ENCODE data around the gene SLC29A4.
"Not testable (repeated sequence)": the region's sequence is repeated elsewhere in the genome, so short reads cannot be mapped to it uniquely, and the experiment has no call there.

SLC29A4 gene

DNA sequence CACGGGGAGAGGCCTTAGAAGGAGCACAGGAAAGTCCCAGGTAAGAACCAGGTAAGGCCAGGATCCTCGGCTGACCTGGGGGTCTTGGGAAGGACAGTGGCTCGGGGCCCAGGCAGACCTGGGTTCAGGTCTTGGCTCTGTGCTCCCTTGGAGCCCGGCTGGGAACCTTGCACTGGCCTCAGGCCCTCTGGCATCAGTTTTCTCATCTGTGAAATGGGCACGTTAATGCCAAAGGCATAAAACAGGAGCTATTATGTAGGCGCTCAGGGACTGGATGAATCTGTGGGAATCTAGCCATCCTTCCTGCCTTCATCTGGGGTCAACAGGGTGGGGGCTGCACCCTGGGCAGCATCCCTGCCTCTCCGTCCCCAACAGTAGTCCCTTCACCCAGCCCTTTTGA, 8.3 kb upstream of the SLC29A4 start:
- no peak for DNase-seq (ENCODE audit: low read depth)

DNA sequence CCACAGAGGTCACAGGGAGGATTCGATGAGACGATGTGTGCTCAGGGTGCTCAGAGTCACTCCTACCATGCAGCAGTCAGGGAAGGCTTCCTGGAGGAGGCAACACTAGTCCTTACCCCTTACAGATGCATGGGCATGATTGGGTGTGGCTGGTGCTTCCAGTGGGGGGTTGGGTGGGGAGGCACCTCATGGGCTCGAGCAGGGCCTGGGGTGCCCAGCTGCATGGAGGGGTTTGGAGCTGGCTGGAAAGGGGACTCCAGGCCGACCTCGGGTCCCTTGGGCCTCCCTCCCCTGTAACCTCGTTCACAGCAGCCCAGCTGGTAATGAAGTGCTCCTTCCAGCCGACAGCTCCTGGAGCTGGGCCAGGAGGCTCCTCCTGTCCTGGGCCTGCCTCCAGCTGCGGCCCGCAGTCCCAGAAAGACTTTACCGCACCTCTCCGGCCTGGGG, 7.7 kb upstream of the SLC29A4 start:
- not testable (repeated sequence) for DNase-seq (ENCODE audit: low read depth)

DNA sequence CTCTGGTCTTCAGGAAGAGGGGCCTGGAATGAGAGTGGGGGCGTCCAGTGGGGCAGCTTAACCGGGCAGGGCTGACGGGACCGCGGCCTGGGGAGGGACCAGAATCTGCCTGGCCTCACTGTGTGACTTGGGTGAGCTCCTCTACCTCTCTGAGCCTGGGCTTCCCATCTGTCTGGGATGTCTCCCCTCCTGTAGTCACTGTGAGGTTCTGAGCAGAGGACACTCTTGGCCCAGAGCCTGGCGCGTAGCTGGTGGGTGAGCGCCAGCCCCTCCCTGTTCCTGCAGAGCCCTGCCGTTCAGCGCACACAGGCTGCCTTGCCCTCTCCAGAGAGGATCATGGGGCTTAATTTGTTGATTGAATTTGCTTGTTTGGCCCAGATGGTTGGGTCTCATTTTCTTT, 7.2 kb upstream of the SLC29A4 start:
- not testable (repeated sequence) for DNase-seq (ENCODE audit: low read depth)

DNA sequence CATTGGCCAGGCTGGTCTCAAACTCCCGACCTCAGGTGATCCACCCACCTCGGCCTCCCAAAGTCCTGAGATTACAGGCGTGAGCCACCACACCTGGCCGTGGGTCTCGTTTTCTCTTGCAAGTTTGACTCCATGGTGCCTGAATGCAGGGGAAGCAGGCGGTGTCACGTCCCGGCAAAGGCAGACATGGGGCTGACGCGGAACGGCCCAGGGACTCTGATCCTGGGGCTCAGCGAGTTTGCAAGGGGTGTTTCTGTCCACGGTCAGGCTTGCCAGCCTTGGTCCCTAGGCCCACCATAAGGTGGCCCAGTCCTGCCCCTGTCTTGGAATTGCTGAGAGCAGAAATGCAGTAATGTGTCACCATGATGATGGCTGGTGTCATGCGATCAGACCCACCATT, 6.6 kb upstream of the SLC29A4 start:
- DNase-seq (ENCODE audit: low read depth): not testable (repeated sequence)

DNA sequence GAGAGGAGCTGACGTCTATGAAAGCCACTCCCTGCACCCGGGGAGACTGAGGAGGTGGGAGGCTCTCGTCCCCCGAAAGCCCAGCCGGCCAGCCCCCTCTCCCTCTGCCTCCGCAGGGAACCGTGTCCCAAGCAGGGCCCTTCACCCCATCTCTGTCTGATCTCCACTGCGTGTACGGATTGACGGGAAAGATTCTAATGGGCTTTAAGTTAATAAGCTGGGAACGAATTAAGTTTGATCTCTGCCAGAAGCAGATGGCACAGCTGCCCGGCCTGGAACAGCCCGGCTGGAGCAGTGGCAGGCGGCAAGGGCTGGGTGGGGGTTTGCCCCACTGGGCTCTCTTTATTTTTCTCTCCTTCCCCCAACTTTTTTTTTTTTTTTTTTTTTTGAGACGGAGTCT, 6.1 kb upstream of the SLC29A4 start:
- no peak for DNase-seq (ENCODE audit: low read depth)

DNA sequence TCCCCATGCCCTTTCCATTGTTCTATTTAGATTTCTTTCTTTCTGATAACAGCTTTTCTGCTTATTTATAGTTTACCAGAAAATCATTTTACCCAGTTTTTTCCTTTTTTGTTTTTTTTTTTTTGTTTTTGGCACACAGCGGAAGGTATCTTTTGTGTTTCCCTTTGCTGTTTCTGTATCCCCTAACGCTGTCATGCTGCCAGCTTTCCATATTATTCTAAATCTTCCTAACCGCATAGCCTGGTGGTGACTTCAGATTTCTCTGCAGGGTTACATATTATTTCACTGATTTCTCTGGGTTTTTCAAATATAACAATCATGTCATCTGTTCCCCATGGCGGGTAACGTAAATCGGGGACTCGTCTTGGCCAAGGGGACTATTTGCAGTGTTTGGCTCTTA, 4.0 kb upstream of the SLC29A4 start:
- DNase-seq (ENCODE audit: low read depth): no peak

DNA sequence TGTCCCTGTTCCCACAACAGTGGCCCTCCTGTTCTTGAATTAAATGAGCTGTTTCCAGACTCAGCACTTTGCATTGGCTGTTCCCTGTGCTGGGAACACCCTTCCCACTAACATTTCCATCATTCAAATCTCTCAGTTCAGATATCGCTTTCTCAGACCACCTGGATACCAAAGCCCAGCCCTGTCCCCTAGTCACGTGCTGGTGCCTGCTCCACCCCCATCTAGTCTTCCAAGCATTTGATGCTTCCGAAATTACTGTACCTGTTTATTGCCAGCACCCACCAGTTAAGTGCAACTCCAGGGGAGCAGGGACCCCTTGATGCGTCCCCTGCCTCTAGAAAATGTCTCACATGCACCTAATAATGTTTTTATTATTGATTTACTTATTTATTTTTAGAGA, 3.0 kb upstream of the SLC29A4 start:
- no peak for DNase-seq (ENCODE audit: low read depth)

DNA sequence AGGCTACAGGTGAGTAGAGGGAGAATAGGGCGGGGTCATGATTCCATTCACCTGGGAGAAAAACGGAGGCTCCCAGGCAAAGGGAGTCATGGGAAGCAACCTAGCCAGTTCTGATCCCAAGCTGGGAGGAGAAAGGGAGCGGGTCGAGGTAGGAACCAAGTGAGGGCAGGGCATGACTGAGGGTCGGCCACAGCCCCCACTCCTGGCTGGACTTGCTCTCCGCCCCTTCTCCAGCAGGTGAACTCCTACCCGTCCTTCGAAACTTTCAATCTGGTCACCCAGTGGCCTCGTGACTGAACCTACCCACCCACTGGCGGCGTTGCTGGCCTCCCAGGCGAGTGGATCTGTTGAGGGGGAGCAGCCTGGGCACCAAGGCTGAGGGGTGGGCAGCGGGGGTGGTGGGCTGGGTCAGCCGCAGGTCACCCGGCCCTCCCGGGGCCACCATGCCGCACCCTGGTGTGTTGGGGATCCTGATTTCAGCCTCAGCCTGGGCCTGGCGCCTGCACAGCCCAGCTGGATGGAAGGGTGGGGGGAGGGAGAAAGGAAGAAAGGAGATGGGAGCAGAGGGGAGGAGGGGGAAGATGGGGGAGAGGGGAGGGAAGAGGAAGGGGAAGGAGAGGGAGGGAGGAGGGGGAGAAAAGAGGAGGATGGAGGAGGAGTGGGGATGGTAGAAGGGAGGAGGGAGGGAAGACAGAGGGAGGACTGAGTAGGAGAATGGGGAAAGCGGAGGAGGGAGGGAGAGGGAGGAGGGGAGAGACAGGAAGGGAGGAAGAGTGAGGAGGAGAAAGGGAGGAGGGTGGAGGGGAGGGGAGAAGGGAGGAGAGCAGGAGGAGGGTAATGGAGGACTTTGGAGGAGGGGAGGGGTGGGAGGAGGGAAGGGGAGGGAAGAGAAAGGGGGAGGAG, 894 bp upstream of the SLC29A4 start:
- not testable (repeated sequence) for DNase-seq (ENCODE audit: low read depth)

DNA sequence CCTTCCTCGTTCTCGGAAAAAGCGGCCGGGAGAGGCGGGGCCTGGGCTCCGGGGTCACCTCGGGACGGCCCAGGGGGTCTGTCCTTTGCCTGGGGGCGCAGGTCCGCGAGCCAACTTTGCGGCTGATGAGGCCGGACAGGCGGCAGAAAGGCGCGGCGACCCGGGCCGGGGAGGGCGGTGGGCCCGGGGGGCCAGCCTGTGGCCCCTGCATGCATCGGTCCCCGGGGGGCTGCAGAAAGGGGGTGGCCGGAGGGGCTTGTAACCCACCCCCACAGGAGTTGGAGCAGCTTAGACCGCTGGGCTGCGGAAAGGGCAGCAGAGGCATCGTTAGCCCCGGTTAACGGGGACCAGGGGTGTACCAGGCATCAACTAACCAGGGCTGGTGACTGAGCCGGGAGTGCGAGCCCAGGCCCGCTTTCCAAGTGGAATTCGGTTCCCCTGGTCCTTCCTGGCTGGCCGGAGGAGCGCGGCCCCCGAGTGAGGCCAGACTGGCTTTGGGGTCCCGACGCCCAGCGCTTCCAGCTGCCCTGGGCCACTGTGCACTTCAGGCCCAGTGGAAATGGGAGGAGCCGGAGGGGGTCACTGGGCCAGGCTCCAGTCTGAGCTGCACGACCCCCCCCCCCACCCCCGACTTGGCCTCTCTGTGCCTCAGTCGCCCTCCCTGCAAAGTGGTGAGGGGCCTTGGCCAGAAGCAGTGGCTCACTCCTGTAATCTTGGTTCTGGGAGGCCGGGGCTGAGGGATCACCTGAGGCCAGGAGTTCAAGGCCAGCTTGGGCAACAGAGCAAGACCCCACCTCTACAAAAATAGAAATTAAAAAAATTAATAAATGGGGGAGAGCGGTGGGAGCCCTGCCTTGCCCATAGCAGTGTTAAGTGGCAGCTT, 919 bp downstream of the SLC29A4 start:
- DNase-seq (ENCODE audit: low read depth): no peak

DNA sequence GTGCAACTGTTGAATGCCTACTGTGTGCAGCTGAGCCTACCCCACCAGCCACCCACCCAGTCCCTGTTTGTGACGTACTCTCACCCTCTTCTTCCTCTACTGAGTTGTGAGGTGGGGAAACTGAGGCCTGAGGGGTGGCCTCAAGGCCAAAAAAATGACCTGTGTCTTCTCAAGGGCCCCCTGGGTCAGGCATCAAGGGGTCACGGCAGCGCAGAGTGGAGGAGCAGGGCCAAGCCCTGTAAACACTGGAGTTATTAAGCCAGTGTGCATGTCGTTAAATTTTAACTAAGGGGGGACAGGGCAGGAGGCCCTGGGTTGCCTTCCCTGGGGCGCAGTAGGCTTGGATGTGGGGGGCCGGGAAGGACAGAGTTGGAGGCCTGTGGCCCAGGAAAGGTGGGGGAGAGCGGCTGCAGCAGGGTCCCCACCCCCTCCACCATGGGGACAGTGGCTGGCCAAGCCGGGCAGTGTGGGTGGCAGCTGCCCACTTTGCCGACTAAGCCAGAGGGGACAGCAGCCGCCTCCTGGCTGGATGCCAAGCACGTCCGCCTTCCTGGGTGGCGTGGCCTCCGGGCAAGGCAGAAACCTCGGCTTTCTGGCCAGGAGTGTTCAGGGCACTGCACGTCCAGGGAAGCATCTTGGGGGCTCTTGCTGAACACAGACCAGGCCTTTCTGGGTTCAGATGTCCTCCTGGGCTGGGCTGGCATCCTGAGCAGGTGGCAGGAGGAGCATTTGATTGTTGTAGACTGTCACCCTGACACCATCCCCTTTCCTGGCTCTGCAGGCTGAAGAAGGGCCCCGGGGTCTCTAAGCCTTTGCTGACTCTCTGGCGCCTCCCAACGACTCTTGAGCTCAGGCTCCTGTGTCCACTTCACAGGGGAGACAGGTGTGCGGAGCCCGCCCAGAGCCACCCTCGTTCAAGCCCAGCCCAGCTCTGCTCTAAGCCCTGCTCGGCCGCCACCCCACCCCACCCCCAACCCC, 1.9 kb downstream of the SLC29A4 start:
- no peak for DNase-seq (ENCODE audit: low read depth)

DNA sequence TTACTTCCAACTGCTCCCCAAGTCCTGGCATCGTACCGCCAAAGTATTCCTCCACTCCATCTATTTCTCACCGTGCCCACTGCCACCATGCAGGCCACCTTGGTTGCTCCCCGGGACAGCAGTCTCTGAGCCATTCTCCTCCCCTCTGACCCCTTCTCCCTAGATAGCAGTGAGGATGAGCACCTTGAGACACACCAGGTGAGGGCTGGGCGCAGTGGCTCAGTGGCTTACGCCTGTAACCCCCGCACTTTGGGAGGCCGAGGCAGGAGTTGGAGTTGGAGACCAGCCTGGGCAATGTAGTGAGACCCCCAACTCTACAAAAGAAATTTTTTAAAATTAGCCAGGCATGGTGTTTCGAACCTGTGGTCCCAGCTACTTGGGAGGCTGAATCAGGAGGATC, 4.2 kb downstream of the SLC29A4 start:
- no peak for DNase-seq (ENCODE audit: low read depth)

DNA sequence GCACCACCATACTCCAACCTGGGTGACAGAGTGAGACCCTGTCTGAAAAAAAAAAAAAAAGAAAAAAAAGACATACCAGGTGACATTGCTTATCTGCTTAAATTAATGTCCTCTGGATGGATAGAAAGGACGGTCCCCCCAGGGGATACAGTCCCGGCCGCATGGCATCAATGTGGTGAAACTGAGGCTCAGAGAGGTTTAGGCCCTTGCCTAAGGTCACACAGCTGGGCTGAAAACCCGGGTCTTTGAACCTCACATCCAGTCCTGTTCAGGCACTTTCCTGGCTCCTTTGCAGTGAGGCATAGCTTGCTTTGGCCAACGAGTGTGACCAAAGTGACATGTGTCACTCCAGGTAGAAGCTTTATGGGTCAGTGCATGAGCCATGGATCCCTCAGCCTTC, 4.6 kb downstream of the SLC29A4 start:
- DNase-seq (ENCODE audit: low read depth): not testable (repeated sequence)

DNA sequence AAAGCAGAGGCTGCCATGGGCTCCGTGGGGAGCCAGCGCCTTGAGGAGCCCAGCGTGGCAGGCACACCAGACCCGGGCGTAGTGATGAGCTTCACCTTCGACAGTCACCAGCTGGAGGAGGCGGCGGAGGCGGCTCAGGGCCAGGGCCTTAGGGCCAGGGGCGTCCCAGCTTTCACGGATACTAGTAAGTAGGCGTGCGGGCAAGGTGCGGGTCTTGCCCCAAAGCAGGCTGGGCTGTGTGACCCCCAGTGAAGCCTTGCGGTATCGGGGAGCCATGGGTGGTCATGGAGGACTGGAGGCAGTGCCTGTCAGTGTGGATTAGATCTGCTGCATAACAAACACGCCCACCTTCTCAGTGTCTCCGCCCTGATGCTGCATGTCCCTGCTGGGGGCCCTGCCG, 5.1 kb downstream of the SLC29A4 start:
- DNase-seq (ENCODE audit: low read depth): no peak

DNA sequence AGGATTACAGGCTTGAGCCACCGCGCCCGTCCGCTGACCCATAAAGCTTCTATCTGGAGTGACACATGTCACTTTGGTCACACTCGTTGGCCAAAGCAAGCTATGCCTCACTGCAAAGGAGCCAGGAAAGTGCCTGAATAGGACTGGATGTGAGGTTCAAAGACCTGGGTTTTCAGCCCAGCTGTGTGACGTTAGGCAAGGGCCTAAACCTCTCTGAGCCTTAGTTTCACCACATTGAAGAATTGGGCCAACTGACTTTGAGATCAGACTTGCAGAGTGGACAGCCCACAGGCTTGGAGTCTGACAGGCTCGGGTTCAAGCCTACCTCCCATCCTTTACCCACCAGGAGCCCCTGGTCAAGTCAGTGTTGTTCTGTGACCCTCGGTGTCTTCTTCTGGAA, 5.8 kb downstream of the SLC29A4 start:
- DNase-seq (ENCODE audit: low read depth): not testable (repeated sequence)

DNA sequence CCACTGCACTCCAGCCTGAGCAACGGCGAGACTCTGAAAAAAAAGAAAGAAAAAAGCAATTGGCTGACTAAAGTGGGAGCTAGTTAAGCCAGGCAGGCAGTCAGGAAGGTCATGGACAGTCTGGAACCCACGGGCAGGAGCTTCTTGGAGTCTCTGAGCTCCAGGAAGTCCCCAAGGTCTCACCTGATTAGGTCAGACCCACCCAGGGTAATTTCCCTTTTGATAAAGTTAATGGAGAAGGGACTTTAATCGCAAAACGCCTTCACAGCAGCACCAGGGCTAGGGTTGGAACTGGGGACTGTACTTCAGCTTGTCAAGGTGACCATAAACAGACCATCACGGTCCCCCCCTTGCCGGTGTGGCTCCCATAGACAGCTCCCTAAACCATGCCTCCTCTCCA, 6.6 kb downstream of the SLC29A4 start:
- no peak for DNase-seq (ENCODE audit: low read depth)

DNA sequence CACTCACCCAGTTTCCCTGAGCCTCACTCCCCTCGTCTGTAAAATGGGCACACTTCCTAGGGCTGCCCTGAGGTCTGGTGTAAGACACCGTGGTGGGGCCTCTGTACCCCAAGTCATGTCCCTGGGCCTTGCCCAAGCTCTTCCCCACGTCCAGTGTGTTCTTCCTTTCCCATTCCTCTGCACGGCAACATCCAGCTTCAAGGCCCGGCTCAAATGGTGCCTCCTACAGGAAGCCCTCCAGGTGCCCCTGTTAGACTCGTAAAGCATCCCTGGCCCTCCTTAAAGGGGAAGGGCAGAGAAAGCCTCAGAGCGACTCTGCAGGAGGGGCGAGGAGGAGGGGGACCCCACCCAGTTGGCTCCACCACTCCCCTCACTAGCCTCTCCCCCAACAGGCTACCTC, 8.6 kb downstream of the SLC29A4 start:
- no peak for DNase-seq (ENCODE audit: low read depth)

DNA sequence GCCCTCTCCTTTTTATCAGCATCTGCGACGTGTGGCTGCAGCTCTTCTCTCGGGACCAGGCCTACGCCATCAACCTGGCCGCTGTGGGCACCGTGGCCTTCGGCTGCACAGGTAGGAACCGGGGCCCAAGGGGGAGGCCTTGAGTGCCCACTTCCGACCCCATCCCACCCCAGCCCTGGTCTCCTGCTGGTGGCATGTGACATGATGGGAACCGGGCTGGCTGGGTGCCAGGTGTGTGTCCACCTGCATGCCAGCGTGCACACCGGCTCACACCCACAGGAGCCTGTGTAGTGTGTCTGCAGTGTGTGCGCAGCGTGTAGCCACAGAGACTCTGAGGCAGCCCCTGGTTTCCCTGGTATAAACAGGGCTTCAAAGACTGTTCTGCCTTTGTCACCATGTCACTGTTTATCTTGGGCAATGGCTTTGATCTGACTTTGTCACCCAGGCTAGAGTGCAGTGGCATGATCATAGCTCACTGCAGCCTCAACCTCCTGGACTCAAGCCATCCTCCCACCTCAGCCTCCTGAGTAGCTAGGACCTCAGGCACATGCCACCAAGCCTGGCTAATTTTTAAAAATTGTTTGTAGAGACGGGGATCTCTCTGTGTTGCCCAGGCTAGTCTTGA, 9.1 kb downstream of the SLC29A4 start:
- not testable (repeated sequence) for DNase-seq (ENCODE audit: low read depth)

DNA sequence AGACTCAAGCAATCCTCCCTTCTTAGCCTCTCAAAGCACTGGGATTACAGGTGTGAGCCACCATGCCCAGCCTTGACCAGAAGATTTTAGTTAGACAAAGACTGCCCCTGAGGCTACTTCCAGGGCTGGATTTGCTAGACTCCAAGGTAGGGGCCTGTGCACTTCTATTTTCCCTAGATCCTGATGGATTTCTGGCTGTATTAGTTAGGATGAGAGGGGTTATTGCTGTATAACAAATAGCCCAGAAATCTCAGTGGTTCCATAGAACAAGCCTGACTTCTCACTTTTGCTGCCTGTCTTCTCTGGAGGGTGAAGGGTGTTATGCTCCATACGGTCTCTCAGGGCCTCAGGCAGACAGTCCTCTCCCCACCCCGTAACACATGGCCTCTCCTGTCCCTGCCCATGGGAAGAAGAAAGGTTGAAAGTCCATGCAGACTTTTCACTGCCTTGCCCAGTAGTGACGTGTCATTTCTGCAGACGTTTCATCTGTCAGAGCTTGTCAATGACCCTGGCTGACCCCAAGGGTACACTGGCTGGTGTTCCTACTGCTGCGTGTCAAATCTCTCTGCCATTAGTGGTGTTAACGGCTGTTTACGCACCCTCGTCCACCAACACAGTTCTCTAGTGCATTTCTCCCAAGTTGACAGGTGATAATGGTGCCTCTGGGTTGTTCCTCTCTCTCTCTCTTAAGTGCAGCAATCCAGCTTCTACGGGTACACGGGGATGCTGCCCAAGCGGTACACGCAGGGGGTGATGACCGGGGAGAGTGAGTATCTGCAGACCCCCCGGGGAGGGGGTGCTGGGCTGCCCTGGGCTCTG, 11.6 kb downstream of the SLC29A4 start:
- no peak for DNase-seq (ENCODE audit: low read depth)

DNA sequence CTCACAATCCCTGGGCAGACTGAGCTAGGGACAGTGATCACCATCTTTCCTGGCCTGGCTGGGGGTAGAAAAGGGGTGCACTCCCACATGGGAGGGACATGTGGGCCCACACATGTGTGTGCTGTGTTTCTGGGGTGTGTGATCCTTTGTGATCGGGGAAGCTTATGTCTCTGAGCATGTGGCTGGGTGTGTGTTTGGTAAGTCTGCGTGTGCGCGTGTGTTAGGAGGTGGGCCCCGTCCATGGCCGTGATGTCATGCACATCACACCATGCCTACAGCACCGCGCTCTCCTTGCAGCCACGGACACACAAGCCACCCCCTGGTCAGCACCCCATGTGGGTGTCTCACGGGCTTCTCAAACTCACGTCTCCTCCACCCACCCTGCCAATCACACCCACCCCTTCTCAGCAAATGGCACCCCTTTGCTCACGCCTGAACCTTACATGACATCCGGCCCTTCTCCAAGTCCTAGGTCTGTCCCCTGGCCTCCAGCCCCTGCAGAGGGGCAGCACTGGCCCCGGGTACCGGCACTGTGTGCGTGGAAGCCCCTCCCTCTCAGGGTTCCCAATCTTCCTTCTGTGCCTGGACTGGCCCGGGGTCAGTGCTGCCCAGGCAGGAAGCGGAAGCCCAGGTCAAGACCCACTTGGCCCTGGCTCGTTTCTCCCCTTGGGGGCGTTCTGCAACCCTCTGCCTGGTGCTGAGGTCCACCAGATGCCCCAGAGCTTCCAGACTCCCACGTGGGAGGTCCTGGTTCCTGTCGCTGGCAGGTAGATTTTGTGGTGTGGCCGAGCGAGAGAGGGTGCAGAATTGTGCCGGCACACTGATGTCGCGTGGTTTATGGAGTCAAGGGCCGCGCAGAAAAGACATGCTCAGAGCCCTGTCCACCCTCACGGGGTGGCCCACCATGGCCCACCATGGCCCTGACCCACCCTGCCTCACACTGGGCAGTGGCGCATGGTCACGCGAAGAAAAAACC, 12.6 kb downstream of the SLC29A4 start:
- no peak for DNase-seq (ENCODE audit: low read depth)

Measured in CMK (cell line).